C1 segment of cervical spinal cord (tissue), 14 donors: ENCODE results near the gene NKIRAS1.
A peak's percentile ranks its signal among the peaks of the same experiment; 100 is the strongest.

Source experiments
- DNase-seq, 14 donors: peaks; one replicate each; lab custom pipeline; 2025; lab: John Stamatoyannopoulos, UW

Gene NKIRAS1

DNA sequence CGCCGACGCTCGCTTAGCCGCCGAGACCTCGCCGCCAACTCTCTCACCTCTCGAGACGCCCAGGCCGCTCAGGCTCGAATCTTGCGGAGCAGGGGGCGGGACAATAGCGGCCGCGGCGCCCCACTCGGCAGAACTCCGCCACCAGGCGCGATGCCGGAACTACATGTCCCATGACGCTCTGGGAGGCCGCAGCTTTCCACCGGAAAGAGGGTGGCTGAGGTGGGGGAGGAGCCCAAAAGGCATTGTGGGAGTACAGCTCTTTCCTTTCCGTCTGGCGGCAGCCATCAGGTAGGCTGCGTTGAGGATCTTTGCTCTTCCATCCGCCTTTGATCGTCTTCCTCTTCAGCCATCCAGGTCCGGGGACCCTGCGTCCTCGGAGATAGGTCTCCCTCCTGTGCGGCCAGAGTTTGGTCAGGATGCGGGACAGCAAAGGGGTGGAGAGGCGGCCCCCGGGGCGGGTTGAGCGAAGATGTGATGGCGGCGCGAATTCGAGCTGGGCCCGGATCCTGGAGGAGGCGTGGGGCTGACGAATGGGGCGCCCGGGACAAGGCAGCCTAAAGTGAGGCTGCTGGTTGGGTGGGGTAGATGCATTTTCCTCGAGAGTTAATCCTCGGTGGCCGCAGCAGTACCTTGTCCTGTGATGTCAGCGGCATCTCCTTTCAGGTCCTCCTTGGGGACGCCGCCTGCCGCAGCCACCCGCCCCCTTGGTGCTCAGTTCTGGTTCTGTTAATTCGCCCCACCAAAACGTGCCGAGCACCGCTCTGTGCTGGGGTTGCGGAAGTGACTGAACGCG, at the start of gene NKIRAS1, which contains the start of gene RPL15:
Gene NKIRAS1 (minus strand): TSS at position 105 of the 793 bp plus-strand sequence. CDS start 6,086 bp downstream, outside the sequence.
Gene RPL15 (plus strand): TSS at position 247 of the 793 bp plus-strand sequence. CDS start 728 bp downstream, outside the sequence.
- peak; percentile 59 to 97 (median 94) for DNase-seq

- DNase-seq = no peak
Measured at GRCh38 chr3:23966328-23966727, 49.5 kb upstream of the NKIRAS1 start.

GRCh38 chr3:23964537-23965235, 47.9 kb upstream of the NKIRAS1 start:
- no peak for DNase-seq

DNA sequence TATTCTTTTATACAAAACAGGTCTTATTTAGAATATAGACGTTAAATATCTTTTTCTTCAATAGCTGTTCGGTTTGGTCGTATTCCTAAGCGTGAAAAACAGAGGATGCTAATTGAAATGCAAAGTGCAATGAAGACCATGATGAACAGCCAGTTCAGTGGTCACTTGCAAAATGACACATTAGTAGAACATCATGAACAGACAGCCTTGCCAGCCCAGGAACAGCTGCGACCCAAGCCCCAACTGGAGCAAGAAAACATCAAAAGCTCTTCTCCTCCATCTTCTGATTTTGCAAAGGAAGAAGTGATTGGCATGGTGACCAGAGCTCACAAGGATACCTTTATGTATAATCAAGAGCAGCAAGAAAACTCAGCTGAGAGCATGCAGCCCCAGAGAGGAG, 45.1 kb upstream of the NKIRAS1 start:
- peak in 1 of 14 donors; percentile 5 for DNase-seq

DNA sequence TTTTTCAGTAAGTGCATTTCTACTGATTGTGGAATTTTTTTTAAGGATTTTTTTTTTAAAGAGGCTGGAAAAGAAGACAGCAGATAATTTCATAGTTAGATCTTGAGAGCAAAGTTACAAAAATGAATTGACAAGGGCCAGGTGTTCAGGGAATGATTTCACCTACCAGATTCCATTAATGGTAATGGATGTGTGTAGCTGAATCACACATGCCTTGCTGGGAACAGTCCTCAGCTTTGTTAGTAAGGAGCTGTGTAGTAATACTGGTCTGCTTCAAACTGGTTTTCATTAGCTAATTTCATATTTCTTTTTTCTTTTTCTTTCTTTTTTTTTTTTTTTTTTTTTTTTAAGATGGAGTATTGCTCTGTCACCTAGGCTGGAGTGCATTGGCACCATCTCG, 44.3 kb upstream of the NKIRAS1 start:
- DNase-seq = no peak

- no peak for DNase-seq
Measured at GRCh38 chr3:23960649-23961048, 43.9 kb upstream of the NKIRAS1 start.

DNA sequence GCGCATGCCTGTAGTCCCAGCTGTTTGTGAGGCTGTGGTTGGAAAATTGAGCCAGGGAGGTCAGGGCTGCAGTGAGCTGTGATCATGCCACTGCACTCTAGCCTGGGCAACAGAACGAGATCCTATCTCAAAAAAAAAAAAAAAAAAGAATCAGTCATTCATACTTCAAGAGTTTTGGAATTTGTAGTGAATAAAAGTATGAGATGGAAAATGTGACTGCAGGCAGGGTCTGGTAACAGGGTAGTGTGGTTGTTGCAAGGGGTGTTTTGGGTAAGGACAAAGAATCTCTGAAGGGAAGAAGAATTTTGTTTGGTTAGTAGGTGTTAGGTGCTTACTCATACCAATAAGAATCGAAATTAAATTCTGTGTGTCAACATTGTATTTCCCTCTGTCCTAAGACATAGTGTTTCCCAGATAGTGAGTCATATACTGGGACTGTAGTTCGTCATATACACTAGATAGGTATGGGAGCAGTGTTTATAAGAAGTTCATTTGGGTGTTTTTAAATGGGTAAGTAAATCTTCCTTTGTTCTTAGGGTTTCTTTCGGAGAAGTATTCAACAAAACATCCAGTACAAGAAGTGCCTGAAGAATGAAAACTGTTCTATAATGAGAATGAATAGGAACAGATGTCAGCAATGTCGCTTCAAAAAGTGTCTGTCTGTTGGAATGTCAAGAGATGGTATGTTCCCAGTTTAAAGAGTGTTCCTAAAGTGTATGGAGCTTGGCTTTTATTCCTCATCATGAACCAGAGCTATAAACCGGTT, 42.5 kb upstream of the NKIRAS1 start:
- DNase-seq = no peak

GRCh38 chr3:23956701-23957100, 39.9 kb upstream of the NKIRAS1 start:
- DNase-seq = no peak

DNA sequence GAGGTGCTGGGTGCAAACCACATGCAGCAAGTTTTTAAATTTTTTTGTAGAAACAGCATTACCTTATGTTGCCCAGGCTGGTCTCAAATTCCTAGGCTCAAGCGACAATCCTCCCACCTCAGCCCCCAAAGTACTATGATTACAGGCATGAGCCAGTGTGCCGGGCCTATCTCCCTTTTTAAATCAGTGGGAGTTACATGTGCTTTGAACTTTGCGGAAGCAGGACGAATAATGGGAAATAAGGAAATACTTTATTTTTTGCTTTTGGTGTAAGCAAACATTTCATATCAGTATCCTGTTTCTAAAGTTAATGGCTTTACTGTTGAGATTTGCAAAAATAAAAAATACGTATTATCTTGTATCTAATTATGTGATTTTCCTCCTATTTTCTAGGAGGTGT, 37.4 kb upstream of the NKIRAS1 start:
- no peak for DNase-seq

DNA sequence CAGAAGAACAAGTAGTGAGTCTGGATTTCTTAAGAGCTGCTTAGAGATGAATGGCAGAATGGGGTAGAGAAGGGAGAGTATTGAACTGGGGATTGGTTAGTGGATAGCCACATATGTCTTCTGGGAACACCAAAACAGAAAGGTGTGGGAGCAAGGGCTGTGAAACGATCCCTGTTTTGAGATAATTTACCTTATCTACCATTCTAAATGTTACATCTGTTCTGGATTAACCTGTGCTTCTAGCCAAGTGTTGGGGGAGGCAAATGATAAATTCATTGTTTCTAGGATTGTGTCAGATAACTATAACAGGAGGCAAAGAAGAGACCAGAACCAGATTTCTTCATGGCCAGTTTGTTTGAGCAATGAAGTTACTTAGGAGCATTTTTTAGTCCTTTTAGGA, 36.7 kb upstream of the NKIRAS1 start:
- DNase-seq = no peak

GRCh38 chr3:23952646-23953045, 35.9 kb upstream of the NKIRAS1 start:
- DNase-seq = no peak

DNA sequence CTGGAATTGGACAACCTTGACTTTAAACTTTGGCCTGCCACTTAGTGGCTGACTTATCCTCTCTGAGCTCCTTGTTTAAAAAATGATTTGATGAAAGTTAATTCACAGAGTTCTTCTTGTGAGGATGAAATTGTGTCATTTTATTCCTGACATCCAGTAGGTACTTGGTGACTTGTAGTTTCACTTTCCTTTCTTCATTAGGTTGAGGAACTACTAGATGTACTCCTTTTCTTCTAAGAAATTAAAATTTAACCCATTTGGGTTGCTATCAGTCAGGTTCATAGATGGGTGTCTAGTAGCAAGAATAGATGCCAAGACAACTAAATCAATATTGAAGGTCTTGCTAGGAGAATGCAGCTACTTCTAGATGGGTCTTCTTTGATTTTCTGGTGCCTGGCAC, 33.5 kb upstream of the NKIRAS1 start:
- DNase-seq = peak in 1 of 14 donors; percentile 2

GRCh38 chr3:23949784-23950183, 33.0 kb upstream of the NKIRAS1 start:
- peak in 3 of 14 donors; percentile 4 to 13 (median 6) for DNase-seq

GRCh38 chr3:23948761-23949160, 32.0 kb upstream of the NKIRAS1 start:
- no peak for DNase-seq

DNA sequence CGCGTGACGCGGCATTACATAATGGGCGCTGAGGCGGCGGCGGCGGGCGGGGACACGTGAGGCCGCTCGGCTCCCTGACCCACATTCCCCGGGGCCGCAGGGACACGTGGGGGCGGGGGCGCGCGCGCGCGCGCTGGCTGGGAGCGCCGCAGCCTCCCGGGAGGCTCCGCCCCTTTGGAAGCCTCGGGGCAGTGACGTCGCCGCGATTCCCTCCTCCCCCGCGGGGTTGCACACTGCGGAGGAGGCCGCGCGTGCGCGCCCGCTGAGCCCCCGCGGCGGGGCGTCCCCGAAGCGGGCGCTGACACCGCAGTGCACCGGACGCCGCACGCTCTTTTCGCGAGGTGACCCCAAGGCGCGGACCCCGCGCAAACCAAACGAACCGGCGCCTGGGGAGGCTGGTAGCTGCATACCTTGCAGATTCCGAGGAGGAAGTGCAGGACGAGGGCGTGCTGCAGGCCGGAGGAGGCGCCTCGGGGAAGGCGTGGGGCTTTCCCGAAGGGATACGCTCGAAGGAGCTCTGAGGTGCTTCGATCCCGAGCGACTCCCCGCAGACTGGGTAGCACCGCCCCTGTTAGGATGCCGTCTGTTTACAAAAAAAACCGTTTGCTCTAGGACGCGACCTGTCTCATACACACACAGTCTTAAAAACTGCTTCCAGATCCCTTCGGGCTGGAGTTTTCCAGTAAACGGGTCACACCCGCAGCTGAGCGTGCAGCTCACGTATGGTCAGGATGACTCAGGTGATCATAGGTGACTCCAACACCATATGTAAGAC, 29.3 kb upstream of the NKIRAS1 start:
- peak; percentile 82 to 99 (median 96) for DNase-seq

GRCh38 chr3:23945663-23945912, 28.8 kb upstream of the NKIRAS1 start:
- no peak for DNase-seq

- DNase-seq = peak in 13 of 14 donors; percentile 48 to 87 (median 78)
Measured at GRCh38 chr3:23944861-23945662, 28.3 kb upstream of the NKIRAS1 start, which contains the start of gene NR1D2. Gene NR1D2 (plus strand): TSS chr3:23945286. CDS start chr3:23945579, 293 bp downstream.

- DNase-seq = peak in 1 of 14 donors; percentile 64
Measured at GRCh38 chr3:23944007-23944783, 27.4 kb upstream of the NKIRAS1 start.

- DNase-seq = no peak
Measured at GRCh38 chr3:23942546-23942945, 25.8 kb upstream of the NKIRAS1 start.

GRCh38 chr3:23941440-23941839, 24.6 kb upstream of the NKIRAS1 start:
- DNase-seq = no peak
